K562 (cell line): ENCODE results near the gene TMEM87A. TPM values are rescaled to one million over a fixed set of nuclear protein-coding genes. Genes with fewer than 3 reads are reported as not detected.

Experiments used
- CBFB ChIP-seq: sonication (generic); formaldehyde crosslinking; IDR thresholded peaks from 2 replicates; pipeline ENCODE4 v1.4.0; 2020; ENCODE audit warnings: mild to moderate bottlenecking, missing genetic modification reagents
- PHF8 ChIP-seq: fragments of 200-600 bp; sonication (generic); IDR thresholded peaks from 2 replicates; pipeline ENCODE4 v1.6.1; 2012; ENCODE audit warnings: mixed run types, mild to moderate bottlenecking, inconsistent platforms, low read length, moderate library complexity, borderline replicate concordance
- ZNF274 ChIP-seq: IDR thresholded peaks from 2 replicates; pipeline ENCODE4 v1.6.1; 2011; ENCODE audit warnings: low read depth, mild to moderate bottlenecking, low read length, moderate library complexity, borderline replicate concordance
- polyA plus RNA-seq, 8 experiments: library from polyadenylated mRNA; depleted of rRNA in 4 of 8; stranded (reverse) in 5 of 8; unstranded in 3 of 8; fragments of >200 nt; fragmentation: Nextera tagmentation in 2 of 8; fragmentation: Illumina TruSeq in 1 of 8; extraction: Ambion mirVana in 2 of 8; extraction: Trizol in 1 of 8; gene quantifications; 2 replicates each; pipeline versions ENCODE4 v1.2.1 to v1.2.3, GENCODE V29; 2011 to 2014; ENCODE audit warnings: inconsistent platforms in 1 of 8, missing spikeins in 1 of 8
- total RNA-seq, 7 experiments: library from RNA; depleted of rRNA in 6 of 7; stranded (reverse); fragments of >200 nt in 6 of 7; fragmentation: Illumina TruSeq in 2 of 7; extraction: Trizol in 2 of 7; gene quantifications; 2 replicates each; pipeline versions ENCODE4 v1.2.1 to v1.2.3, GENCODE V29; 2011 to 2021; ENCODE audit warnings: low replicate concordance in 1 of 7
- TF ChIP-seq, protein P1 (sequence below), 2 experiments: IDR thresholded peaks; 2 replicates each; pipeline ENCODE4 v1.6.1; 2011; ENCODE audit warnings: borderline replicate concordance in 1 of 2, control low read depth in 1 of 2, low read depth in 1 of 2, low read length in 1 of 2, mild to moderate bottlenecking in 1 of 2, mixed read lengths in 1 of 2, moderate library complexity in 1 of 2; ENCODE audit not compliant: insufficient read depth in 1 of 2, insufficient read length in 1 of 2, poor library complexity in 1 of 2, severe bottlenecking in 1 of 2; ENCODE audit errors: extremely low read depth in 1 of 2
- TF ChIP-seq, protein P2 (sequence below): fragments of 150-350 bp; IDR thresholded peaks from 2 replicates; pipeline ENCODE4 v1.6.1; 2014; ENCODE audit warnings: low read depth, mild to moderate bottlenecking, low read length, borderline replicate concordance
- TF ChIP-seq, protein P3 (sequence below): sonication (generic); formaldehyde crosslinking; IDR thresholded peaks from 2 replicates; pipeline ENCODE4 v1.8.1; 2022; ENCODE audit warnings: missing genetic modification reagents
- TF ChIP-seq, protein P4 (sequence below): fragments of 250-450 bp; sonication (Bioruptor Pico); IDR thresholded peaks from 2 replicates; pipeline ENCODE4 v1.4.0; 2020; ENCODE audit warnings: mild to moderate bottlenecking, moderate library complexity, borderline replicate concordance
- TF ChIP-seq, protein P5 (sequence below), 2 experiments: fragments of 450-650 bp in 1 of 2; IDR thresholded peaks; 2 replicates each; pipeline ENCODE4 v1.6.1; 2011 to 2017; ENCODE audit warnings: low read depth in 2 of 2, antibody characterized with exemption in 1 of 2, borderline replicate concordance in 1 of 2, low read length in 1 of 2, mild to moderate bottlenecking in 1 of 2, mixed read lengths in 1 of 2; ENCODE audit not compliant: control insufficient read depth in 1 of 2

TMEM87A gene
- total and polyA plus RNA-seq, 9 of the 15 experiments (the other 6 are each of a cell fraction or from before 2014, with no cell fraction given), result 16.6 to 43.3 (median 29.6) TPM

DNA sequence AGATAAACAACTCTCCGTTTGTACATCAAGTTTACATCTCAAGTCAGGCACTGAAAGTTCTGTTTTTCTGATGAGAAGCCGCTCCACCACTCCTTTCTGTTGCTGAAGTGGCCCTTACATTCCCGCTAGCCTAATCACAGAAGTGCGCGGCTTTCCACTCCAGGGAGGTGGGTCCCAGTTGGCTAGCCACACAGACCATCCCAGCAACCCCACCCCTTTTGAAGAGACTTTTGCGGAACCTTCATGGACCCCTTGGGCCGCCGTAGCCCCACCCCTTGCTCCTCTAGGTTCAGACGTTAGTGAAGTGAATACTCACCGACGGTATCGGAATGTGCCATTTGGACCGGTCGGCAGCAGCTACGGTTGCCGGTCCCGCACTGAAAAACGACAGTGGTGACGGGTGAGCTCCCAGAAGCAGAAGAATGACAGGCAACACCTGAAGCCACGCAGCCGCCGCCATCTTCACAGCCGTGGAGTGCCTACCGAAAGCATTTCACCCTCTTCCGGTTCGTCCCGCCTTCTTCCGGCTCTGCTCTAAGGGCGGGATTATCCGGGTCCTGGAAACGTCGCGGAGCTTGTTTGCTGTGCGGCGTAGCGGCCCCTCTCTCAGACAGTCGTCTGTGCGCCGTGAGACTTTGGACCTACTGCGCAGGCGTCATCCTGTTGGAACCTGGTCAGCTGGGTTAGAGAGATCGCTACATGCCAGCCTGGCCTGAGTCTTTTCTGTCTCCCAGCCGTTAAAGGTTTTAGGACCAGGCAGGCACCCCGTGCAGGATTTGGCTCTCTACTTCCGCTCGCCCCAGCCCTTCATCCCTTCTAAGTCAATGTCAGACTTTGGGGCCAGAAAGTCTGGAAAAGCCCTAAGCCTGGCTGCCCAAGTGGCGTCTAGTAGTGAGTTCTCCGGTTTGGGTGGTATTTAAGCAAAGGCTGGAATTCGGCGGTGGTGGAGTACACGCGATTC lies at the start of gene TMEM87A, which contains the start of gene GANC (continued):
- TF ChIP-seq, protein P1, sequence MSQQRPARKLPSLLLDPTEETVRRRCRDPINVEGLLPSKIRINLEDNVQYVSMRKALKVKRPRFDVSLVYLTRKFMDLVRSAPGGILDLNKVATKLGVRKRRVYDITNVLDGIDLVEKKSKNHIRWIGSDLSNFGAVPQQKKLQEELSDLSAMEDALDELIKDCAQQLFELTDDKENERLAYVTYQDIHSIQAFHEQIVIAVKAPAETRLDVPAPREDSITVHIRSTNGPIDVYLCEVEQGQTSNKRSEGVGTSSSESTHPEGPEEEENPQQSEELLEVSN (IDR thresholded peaks at IDR 0.05; ENCODE audit: borderline replicate concordance in 1 of 2, extremely low read depth in 1 of 2, insufficient read depth in 1 of 2, insufficient read length in 1 of 2, low read depth in 1 of 2, low read length in 1 of 2, poor library complexity in 1 of 2, severe bottlenecking in 1 of 2), result peak; percentile 36 to 47
- TF ChIP-seq, protein P2, sequence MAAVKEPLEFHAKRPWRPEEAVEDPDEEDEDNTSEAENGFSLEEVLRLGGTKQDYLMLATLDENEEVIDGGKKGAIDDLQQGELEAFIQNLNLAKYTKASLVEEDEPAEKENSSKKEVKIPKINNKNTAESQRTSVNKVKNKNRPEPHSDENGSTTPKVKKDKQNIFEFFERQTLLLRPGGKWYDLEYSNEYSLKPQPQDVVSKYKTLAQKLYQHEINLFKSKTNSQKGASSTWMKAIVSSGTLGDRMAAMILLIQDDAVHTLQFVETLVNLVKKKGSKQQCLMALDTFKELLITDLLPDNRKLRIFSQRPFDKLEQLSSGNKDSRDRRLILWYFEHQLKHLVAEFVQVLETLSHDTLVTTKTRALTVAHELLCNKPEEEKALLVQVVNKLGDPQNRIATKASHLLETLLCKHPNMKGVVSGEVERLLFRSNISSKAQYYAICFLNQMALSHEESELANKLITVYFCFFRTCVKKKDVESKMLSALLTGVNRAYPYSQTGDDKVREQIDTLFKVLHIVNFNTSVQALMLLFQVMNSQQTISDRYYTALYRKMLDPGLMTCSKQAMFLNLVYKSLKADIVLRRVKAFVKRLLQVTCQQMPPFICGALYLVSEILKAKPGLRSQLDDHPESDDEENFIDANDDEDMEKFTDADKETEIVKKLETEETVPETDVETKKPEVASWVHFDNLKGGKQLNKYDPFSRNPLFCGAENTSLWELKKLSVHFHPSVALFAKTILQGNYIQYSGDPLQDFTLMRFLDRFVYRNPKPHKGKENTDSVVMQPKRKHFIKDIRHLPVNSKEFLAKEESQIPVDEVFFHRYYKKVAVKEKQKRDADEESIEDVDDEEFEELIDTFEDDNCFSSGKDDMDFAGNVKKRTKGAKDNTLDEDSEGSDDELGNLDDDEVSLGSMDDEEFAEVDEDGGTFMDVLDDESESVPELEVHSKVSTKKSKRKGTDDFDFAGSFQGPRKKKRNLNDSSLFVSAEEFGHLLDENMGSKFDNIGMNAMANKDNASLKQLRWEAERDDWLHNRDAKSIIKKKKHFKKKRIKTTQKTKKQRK, result no peak
- no peak for TF ChIP-seq CBFB (CRISPR knock-in tag)
- TF ChIP-seq, protein P3, sequence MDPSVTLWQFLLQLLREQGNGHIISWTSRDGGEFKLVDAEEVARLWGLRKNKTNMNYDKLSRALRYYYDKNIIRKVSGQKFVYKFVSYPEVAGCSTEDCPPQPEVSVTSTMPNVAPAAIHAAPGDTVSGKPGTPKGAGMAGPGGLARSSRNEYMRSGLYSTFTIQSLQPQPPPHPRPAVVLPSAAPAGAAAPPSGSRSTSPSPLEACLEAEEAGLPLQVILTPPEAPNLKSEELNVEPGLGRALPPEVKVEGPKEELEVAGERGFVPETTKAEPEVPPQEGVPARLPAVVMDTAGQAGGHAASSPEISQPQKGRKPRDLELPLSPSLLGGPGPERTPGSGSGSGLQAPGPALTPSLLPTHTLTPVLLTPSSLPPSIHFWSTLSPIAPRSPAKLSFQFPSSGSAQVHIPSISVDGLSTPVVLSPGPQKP, result no peak
- peak; percentile 98 for TF ChIP-seq PHF8
- TF ChIP-seq, protein P4, sequence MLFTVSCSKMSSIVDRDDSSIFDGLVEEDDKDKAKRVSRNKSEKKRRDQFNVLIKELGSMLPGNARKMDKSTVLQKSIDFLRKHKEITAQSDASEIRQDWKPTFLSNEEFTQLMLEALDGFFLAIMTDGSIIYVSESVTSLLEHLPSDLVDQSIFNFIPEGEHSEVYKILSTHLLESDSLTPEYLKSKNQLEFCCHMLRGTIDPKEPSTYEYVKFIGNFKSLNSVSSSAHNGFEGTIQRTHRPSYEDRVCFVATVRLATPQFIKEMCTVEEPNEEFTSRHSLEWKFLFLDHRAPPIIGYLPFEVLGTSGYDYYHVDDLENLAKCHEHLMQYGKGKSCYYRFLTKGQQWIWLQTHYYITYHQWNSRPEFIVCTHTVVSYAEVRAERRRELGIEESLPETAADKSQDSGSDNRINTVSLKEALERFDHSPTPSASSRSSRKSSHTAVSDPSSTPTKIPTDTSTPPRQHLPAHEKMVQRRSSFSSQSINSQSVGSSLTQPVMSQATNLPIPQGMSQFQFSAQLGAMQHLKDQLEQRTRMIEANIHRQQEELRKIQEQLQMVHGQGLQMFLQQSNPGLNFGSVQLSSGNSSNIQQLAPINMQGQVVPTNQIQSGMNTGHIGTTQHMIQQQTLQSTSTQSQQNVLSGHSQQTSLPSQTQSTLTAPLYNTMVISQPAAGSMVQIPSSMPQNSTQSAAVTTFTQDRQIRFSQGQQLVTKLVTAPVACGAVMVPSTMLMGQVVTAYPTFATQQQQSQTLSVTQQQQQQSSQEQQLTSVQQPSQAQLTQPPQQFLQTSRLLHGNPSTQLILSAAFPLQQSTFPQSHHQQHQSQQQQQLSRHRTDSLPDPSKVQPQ (CRISPR knock-in tag), result no peak
- TF ChIP-seq, protein P5, sequence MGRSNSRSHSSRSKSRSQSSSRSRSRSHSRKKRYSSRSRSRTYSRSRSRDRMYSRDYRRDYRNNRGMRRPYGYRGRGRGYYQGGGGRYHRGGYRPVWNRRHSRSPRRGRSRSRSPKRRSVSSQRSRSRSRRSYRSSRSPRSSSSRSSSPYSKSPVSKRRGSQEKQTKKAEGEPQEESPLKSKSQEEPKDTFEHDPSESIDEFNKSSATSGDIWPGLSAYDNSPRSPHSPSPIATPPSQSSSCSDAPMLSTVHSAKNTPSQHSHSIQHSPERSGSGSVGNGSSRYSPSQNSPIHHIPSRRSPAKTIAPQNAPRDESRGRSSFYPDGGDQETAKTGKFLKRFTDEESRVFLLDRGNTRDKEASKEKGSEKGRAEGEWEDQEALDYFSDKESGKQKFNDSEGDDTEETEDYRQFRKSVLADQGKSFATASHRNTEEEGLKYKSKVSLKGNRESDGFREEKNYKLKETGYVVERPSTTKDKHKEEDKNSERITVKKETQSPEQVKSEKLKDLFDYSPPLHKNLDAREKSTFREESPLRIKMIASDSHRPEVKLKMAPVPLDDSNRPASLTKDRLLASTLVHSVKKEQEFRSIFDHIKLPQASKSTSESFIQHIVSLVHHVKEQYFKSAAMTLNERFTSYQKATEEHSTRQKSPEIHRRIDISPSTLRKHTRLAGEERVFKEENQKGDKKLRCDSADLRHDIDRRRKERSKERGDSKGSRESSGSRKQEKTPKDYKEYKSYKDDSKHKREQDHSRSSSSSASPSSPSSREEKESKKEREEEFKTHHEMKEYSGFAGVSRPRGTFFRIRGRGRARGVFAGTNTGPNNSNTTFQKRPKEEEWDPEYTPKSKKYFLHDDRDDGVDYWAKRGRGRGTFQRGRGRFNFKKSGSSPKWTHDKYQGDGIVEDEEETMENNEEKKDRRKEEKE (IDR thresholded peaks at IDR 0.05; ENCODE audit: borderline replicate concordance in 1 of 2, control insufficient read depth in 1 of 2, low read depth in 2 of 2, low read length in 1 of 2), result no peak
- TF ChIP-seq ZNF274, result no peak
